Putamen (tissue), 1 donor: ENCODE data around the gene WDR46.

ENCODE experiments used
- DNase-seq: peaks from one replicate; pipeline ENCODE4 v3.0.0-alpha.2; 2016; ENCODE audit warnings: low spot score

WDR46 gene

DNA sequence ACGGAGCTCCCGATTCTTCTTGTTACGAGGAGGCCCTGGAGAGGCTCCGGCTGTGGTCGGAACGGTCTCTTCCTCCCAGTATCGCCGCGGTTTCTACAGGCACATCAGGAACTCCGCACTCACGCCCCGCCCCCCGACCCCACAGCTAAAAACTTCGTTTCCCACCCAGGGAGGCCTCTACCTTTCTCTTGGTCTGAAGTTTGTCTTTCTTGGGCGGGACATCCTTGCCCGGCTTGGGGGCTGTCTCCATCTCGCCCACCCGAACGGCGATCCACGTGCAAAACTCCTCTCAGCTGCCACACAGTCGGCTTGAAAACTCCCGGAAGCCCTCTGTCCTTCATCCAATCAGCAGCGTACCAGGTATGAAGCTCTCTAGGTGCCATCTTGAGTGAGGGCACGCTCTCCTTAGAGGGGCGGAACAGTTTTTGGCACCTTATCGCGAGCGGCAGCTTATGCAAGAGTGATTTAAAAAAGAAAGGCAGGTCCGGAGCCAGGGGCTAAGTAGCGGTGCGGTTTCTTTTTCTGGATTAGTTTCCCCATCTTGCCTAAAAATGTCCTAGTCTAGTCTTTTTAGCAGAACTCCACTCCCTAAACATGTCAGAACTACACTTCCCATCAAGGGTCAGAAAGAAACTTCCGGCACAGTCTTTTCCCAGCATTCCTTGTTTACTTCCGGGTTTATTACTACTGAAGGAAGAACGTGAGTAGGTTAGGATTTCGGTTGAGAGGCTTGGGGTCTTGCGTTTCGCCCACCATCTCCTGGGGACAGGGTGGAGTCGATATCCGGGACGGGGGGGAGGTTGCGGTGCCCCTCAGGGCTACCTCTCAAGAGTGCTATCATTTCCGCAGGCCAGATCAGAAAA, at the start of gene WDR46, which contains the start of gene PFDN6:
Gene WDR46 (minus strand): TSS at position 319 of the 863 bp plus-strand sequence. CDS start 69 bp downstream, at position 250.
Gene PFDN6 (plus strand): TSS at position 681 of the 863 bp plus-strand sequence. CDS start 256 bp downstream, outside the sequence.
- DNase-seq: peak; percentile 97

GRCh38 chr6:33336495-33336894, 47.5 kb upstream of the WDR46 start:
- no peak for DNase-seq

- no peak for DNase-seq
These were observed 46.9 kb upstream of the WDR46 start for GRCh38 chr6:33335916-33336315.

- DNase-seq: no peak
These were observed 44.6 kb upstream of the WDR46 start for GRCh38 chr6:33333666-33334065.

DNA sequence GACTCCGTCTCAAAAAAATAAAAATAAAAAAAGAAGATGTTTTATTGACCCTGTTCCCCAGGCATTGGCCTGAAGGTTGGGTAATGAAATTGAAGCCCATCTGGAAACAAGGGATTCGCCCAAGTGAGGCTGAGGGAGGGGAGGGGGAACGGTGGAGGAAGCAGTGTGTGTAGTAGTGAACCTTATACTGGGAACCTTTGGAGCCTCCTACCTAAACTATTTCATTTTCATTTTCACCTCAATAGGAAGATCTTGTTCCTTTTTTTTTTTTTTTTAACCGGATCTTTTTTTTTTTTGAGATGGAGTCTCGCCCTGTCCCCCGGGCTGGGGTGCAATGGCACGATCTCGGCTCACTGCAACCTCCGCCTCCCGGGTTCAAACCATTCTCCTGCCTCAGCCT, 41.7 kb upstream of the WDR46 start:
- no peak for DNase-seq

- no peak for DNase-seq
These were observed 40.0 kb upstream of the WDR46 start for GRCh38 chr6:33329058-33329457.

- DNase-seq: no peak
These were observed 35.1 kb upstream of the WDR46 start for GRCh38 chr6:33324125-33324524.

- DNase-seq: no peak
These were observed 34.5 kb upstream of the WDR46 start for GRCh38 chr6:33323623-33323948.

DNA sequence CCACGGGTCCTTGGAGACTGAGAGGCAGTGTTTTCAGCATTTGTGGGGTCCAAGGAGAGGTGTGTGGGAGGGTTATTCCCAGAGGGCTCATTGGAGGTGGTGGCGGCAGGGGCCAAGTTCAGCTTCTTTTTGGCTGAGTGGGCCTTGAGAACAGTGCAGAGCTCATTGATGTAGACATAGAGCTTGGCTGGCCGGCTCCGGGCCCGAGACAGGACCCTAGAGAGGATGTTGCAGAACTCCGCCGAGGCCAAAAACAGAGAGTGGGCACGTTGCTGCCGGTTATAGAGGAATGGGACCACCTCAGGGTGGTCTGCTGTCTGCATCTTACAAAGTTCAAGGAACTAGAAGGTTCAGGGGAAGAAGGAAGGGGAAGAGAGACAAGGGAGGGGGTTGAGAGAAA, 32.2 kb upstream of the WDR46 start:
- DNase-seq: no peak

- DNase-seq: no peak
These were observed 31.5 kb upstream of the WDR46 start for GRCh38 chr6:33320315-33321181.

- no peak for DNase-seq
These were observed 30.9 kb upstream of the WDR46 start for GRCh38 chr6:33319939-33320314.

GRCh38 chr6:33318426-33319073, 29.5 kb upstream of the WDR46 start:
- no peak for DNase-seq

- peak; percentile 98 for DNase-seq
These were observed 28.8 kb upstream of the WDR46 start, which contains the start of gene ZBTB22 for GRCh38 chr6:33317669-33318425. Gene ZBTB22, minus strand, starts transcription at chr6:33317744. Its CDS starts 828 bp downstream, at chr6:33316916.

DNA sequence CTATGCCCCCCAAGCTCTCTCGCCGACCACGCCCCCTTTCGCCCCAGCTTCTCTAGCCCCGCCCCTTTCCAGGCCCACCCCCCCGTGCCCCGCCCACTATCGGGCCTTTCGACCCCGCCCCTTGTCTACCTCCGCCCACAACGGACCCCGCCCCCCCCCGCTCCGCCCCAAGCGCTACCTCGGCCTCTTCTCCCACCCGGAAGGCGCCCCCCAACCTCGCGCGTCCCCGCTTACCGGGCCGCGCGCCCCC, 28.3 kb upstream of the WDR46 start:
- DNase-seq: no peak

DNA sequence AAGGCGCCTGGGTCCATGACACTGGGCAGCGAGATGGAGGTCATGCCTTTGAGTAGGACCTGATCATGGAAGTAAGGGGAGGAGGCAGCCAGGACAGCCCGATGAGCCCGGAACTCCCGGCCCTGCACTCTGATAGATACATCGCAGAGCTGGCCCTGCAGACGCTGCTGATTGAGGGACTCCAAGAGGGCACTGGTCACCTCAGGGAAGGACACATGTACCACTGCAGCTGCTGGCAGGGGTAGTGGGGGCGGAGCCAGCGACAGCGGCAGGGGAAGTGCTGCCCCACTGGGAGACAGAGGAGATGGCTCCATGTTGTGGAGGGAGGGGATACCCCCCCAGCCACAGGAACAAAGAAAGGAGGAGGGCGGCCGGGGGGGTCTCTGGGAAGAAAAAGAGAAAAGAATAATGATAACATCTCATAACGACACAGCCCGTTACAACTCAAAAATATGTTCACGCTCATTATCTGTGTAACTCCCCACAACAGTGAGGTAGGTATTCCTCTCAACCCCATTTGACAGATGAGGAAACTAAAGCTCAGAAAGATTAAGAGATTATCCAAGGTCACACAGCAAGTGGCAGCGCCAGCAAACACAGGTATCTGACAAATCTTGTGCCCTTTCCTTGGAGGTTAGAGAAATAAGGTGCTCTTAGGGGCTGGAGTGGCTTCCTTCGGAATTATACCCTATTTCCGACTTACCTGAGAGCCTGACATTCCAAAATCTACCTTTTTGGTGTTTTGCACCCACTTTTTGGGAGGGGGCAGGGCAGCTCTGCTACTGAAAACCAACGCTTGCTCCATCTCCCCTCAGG, 27.8 kb upstream of the WDR46 start:
- DNase-seq: no peak

GRCh38 chr6:33315793-33316602, 27.0 kb upstream of the WDR46 start:
- DNase-seq: no peak

- no peak for DNase-seq
These were observed 26.1 kb upstream of the WDR46 start for GRCh38 chr6:33314943-33315792.

DNA sequence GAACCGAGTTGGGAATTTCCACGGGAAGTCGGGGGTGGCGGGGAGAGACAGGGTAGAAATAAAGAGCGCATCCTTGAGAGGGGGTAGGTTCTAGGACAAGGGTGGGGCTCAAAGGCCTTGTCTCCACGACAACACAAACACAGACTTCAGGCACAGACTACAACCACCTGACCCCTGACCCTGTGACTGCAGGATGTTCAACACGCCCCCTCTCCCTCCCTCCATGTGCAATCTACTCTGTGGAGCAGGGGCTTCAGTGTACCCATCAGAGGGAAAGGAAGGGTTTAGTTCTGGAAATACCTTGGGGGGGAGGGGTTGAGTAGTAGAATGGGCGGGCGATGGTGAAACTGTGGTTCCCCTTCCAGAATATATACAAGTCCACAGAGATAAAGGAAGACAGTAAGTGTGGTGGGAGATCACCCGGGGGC, 25.5 kb upstream of the WDR46 start:
- DNase-seq: peak; percentile 70
